ENCODE data around the gene ITIH3.

- TF ChIP-seq CTCF (IDR thresholded peaks at IDR 0.05) (no peak), EZH2phosphoT487 (IDR thresholded peaks at IDR 0.05) (no peak), EZH2 (IDR thresholded peaks at IDR 0.05) (no peak)
Measured at GRCh38 chr3:52822363-52822762, 27.8 kb downstream of the ITIH3 start.

Measured in neural progenitor cell (in vitro differentiated cells).